Adrenal gland (tissue), 12 donors: ENCODE results near the gene LMBRD1. TPM values are rescaled to one million over a fixed set of nuclear protein-coding genes. Genes with fewer than 3 reads are reported as not detected.
"Not testable (repeated sequence)": the region's sequence is repeated elsewhere in the genome, so short reads cannot be mapped to it uniquely, and the experiment has no call there.

Experiments used
- DNase-seq, 7 donors: peaks; one replicate each; pipeline ENCODE4 v3.0.0-alpha.2; 2019 to 2020
- H3K27ac ChIP-seq, 5 donors: fragments of 200-600 bp; sonication (generic) in 4 of 5; 1 replicate in 3 of 5; 2 replicates in 2 of 5; pipeline versions ENCODE4 v1.5.1 to v1.8.0; 2016 to 2020; ENCODE audit warnings: mild to moderate bottlenecking in 1 of 5
- H3K27me3 ChIP-seq: fragments of 200-600 bp; 2 replicates; pipeline ENCODE4 v1.8.0; 2021
- H3K36me3 ChIP-seq, 2 donors: fragments of 200-600 bp; replicated peaks in 1 of 2; 1 replicate in 1 of 2; 2 replicates in 1 of 2; pipeline versions ENCODE4 v1.5.1 to v1.8.0; 2018 to 2022
- H3K4me1 ChIP-seq, 2 donors: fragments of 200-600 bp; replicated peaks in 1 of 2; 1 replicate in 1 of 2; 2 replicates in 1 of 2; pipeline versions ENCODE4 v1.5.1 to v1.8.0; 2018 to 2021
- H3K4me3 ChIP-seq, 4 donors: fragments of 200-600 bp; sonication (generic) in 3 of 4; one replicate each; pipeline ENCODE4 v1.5.1; 2016 to 2018
- H3K9me3 ChIP-seq, 3 donors: fragments of 200-600 bp; sonication (generic) in 1 of 3; replicated peaks in 1 of 3; 1 replicate in 2 of 3; 2 replicates in 1 of 3; pipeline versions ENCODE4 v1.5.1 to v1.8.0; 2016 to 2021
- CTCF ChIP-seq, 6 experiments: fragments of 450-650 bp in 4 of 6; fragments of 200-600 bp in 2 of 6; sonication (generic) in 1 of 6; IDR thresholded peaks; 1 replicate in 5 of 6; 2 replicates in 1 of 6; pipeline versions ENCODE4 v1.5.1 to v1.8.0; 2016 to 2021; ENCODE audit warnings: antibody characterized with exemption in 6 of 6, mild to moderate bottlenecking in 2 of 6, moderate library complexity in 1 of 6
- POLR2A ChIP-seq, 2 donors: fragments of 450-650 bp; IDR thresholded peaks; one replicate each; pipeline ENCODE4 v1.6.1; 2017; ENCODE audit warnings: antibody characterized with exemption in 2 of 2, mild to moderate bottlenecking in 2 of 2, moderate library complexity in 1 of 2
- WGBS, 4 donors: extraction: QIAGEN DNeasy Blood & Tissue Kit in 2 of 4; methylation state at CpG; one replicate each; pipeline versions ENCODE4 v1.1.5 to v1.1.7; 2013 to 2017; 5-methylcytosine and 5-hydroxymethylcytosine counted together
- intact Hi-C, 2 donors: fragments of 100-400 bp; cut with DNase I; formaldehyde crosslinking; loops; one replicate each; pipeline versions ENCODE4 v1.14.1 to v1.15.0; 2022 to 2023
- polyA plus RNA-seq, 3 donors: library from polyadenylated mRNA; stranded (reverse); fragments of 200-250 nt in 2 of 3; fragments of 350-450 nt in 1 of 3; fragmentation: Illumina TruSeq in 1 of 3; extraction: RNeasy Lipid Tissue Mini Kit (QIAGEN cat#74804) in 1 of 3; gene quantifications; one replicate each; pipeline ENCODE4 v1.2.3, GENCODE V29; 2013 to 2014
- total RNA-seq, 9 donors: library from RNA; depleted of rRNA in 4 of 9; stranded (reverse); fragments of >200 nt in 4 of 9; fragments of 120-200 nt in 1 of 9; fragmentation: NEBNext Ultra II Directional in 1 of 9; extraction: Animal tissue kit (Norgen Biotek cat#: 25700) in 1 of 9; gene quantifications; one replicate each; pipeline versions ENCODE4 v1.1.0 to v1.2.4, GENCODE V29; 2013 to 2023
- donor health status: healthy with polysubstance abuse.
- donor health status: Bipolar disorder and iron deficiency.
- donor health status: DM: yes; HTN: yes; CAD: no.
- donor health status: DM: no; HTN: no; CAD: no.
- donor health status: DM: no; HTN: no; CAD: no.
- donor health status: DM: yes; HTN: yes; CAD: no.

The LMBRD1 gene
- total and polyA plus RNA-seq, 12 donors: 22.1 to 141 (median 103) TPM

DNA sequence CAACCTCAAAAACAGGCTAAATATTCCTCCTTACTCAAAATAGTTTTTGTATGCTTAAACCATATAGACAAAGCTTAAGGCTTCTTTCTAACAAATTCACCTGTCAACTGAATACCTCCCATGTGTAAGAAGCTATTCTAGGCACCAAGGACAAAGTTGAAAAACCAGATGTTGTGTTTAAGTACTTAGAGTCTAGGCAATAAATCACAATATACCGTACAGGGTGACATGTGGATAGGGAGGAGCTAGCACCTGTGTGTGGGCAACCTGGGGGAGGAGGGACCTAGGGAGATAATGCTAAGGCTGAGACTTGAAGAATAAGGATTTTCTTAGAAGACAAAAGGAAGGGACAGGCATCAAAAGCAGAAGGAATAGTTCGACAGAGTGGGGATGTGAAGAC lies 123.5 kb downstream of the LMBRD1 start:
- H3K36me3 ChIP-seq: no peaks in the 10 kb centered on the region
- 37 to 49% (median 44%) methylated on average over 2 of the region's 2 CpGs for WGBS, 4 donors
- TF ChIP-seq CTCF (IDR thresholded peaks at IDR 0.05) (no peak), POLR2A (IDR thresholded peaks at IDR 0.05) (no peak)
- intact Hi-C loops: no loop called here
- peak overlapping the region in 1 of 5 donors; percentile 8 for H3K27ac ChIP-seq
- no peak for DNase-seq
- no peaks in the 10 kb centered on the region for H3K27me3 ChIP-seq
- H3K9me3 ChIP-seq: no peaks in the 10 kb centered on the region
- H3K4me1 ChIP-seq: peaks cover 0 to 6% of the 10 kb centered on the region in 2 donors
- no peak overlapping the region for H3K4me3 ChIP-seq

DNA sequence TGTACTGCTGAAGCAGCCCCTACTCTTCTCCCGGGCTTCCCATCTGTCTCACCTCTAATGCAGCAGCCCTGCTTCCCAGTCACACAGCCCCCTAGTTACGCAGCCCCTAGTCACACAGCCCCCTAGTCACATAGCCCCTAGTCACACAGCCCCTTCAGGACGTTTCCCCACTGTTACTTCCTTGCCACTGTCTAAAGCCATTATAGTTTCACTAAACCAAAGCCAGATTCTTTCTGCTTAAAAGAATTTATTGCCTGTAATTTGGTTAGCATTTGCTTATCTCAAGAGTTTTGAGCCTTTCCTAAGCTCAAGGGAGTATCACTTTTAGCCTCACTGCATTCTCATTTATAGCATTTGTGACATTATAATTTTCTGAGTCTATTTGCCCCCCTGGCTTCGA lies 127.9 kb downstream of the LMBRD1 start:
- Histone ChIP-seq H3K4me3 (no peak overlapping the region), H3K27ac (no peak overlapping the region), H3K9me3 (no peaks in the 10 kb centered on the region), H3K4me1 (peaks cover 0 to 6% of the 10 kb centered on the region in 2 donors), H3K27me3 (no peaks in the 10 kb centered on the region), H3K36me3 (no peaks in the 10 kb centered on the region)
- 64 to 78% (median 68%) methylated on average over 4 of the region's 4 CpGs for WGBS, 4 donors
- intact Hi-C loops: no loop called here
- TF ChIP-seq POLR2A (IDR thresholded peaks at IDR 0.05): no peak
- TF ChIP-seq CTCF (IDR thresholded peaks at IDR 0.05): no peak
- no peak for DNase-seq

DNA sequence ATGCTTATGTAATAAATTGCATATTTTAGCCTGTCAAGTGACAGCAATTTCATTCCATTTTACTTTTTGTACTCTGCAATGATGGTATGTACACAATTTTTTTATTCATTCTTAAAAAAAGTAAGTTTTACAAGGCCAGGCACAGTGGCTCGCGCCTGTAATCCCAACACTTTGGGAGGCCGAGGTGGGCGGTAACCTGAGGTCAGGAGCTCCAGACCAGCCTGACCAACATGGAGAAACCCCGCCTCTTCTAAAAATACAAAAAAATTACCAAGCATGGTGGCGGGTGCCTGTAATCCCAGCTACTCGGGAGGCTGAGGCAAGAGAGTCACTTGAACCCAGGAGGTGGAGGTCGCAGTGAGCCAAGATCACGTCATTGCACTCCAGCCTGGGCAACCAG lies 130.0 kb downstream of the LMBRD1 start:
- H3K27ac ChIP-seq, H3K4me1 ChIP-seq, H3K4me3 ChIP-seq, H3K36me3 ChIP-seq, H3K9me3 ChIP-seq, intact Hi-C loops, H3K27me3 ChIP-seq, DNase-seq: not testable (repeated sequence)
- WGBS, 4 donors: 85 to 96% (median 90%) methylated on average over 9 of the region's 9 CpGs

GRCh38 chr6:69665437-69665836 lies 131.4 kb downstream of the LMBRD1 start:
- no peak overlapping the region for H3K27ac ChIP-seq
- no peak overlapping the region for H3K4me3 ChIP-seq
- DNase-seq: no peak
- no peak for TF ChIP-seq POLR2A (IDR thresholded peaks at IDR 0.05)
- TF ChIP-seq CTCF (IDR thresholded peaks at IDR 0.05): no peak
- WGBS, 4 donors: 85 to 90% (median 88%) methylated on average over 3 of the region's 3 CpGs
- H3K9me3 ChIP-seq: no peaks in the 10 kb centered on the region
- H3K36me3 ChIP-seq: no peaks in the 10 kb centered on the region
- H3K4me1 ChIP-seq: no peaks in the 10 kb centered on the region
- intact Hi-C loops: no loop called here
- no peaks in the 10 kb centered on the region for H3K27me3 ChIP-seq

- no peaks in the 10 kb centered on the region for H3K4me1 ChIP-seq
- H3K36me3 ChIP-seq: no peaks in the 10 kb centered on the region
- no peaks in the 10 kb centered on the region for H3K27me3 ChIP-seq
- intact Hi-C loops: no loop called here
- no peak for DNase-seq
- TF ChIP-seq CTCF (IDR thresholded peaks at IDR 0.05): no peak
- TF ChIP-seq POLR2A (IDR thresholded peaks at IDR 0.05): no peak
- H3K4me3 ChIP-seq: no peak overlapping the region
- 82 to 93% (median 87%) methylated on average over 1 of the region's 1 CpG for WGBS, 4 donors
- no peak overlapping the region for H3K27ac ChIP-seq
- H3K9me3 ChIP-seq: no peaks in the 10 kb centered on the region
Observed at GRCh38 chr6:69664551-69664950, 132.3 kb downstream of the LMBRD1 start.
